PC-3 (cell line): Measurements from ENCODE around the gene RIC1.

Experiments used
- EZH2 ChIP-seq: fragments of 300-600 bp; sonication (generic); IDR thresholded peaks from one replicate; pipeline ENCODE4 v1.6.1; 2017; ENCODE audit warnings: antibody characterized with exemption, mild to moderate bottlenecking, low read length; ENCODE audit not compliant: unreplicated experiment
- EZH2phosphoT487 ChIP-seq: fragments of 300-600 bp; sonication (generic); IDR thresholded peaks from 2 replicates; pipeline ENCODE4 v1.6.1; 2018; ENCODE audit warnings: mild to moderate bottlenecking, antibody characterized with exemption, low read length, borderline replicate concordance
- TF ChIP-seq, protein P1 (sequence below): fragments of 300-600 bp; sonication (generic); conservative IDR thresholded peaks from 2 replicates; pipeline ENCODE4 v1.5.1; 2017; ENCODE audit warnings: antibody characterized with exemption, low read depth, mild to moderate bottlenecking, low read length

DNA sequence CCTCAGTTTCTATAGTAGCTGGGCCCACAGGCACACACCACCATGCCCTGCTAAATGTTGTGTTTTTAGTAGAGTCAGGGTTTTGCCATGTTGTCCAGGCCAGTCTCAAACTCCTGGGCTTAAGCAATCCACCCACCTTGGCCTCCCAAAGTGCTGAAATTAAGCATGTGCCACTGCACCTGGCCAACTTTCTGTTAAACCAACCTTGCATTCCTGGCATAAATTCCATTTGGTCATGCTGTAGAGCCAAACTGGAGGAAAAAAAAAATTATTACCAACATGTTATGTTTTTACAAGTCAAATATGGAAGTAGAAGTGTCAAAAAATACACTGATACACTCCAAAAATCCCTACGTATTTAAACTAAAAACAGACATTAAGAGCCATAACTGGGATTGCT, 149.9 kb downstream of the RIC1 start:
- TF ChIP-seq, protein P1, sequence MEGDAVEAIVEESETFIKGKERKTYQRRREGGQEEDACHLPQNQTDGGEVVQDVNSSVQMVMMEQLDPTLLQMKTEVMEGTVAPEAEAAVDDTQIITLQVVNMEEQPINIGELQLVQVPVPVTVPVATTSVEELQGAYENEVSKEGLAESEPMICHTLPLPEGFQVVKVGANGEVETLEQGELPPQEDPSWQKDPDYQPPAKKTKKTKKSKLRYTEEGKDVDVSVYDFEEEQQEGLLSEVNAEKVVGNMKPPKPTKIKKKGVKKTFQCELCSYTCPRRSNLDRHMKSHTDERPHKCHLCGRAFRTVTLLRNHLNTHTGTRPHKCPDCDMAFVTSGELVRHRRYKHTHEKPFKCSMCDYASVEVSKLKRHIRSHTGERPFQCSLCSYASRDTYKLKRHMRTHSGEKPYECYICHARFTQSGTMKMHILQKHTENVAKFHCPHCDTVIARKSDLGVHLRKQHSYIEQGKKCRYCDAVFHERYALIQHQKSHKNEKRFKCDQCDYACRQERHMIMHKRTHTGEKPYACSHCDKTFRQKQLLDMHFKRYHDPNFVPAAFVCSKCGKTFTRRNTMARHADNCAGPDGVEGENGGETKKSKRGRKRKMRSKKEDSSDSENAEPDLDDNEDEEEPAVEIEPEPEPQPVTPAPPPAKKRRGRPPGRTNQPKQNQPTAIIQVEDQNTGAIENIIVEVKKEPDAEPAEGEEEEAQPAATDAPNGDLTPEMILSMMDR: no peak
- TF ChIP-seq EZH2 (no peak), EZH2phosphoT487 (no peak)
